Measurements from ENCODE around the gene CCDC83.

Gene CCDC83

GRCh38 chr11:85823816-85824215 lies 31.4 kb upstream of the CCDC83 start:
- no peak for ATAC-seq
- no peak for TF ChIP-seq ZNF8 (CRISPR knock-in tag; IDR thresholded peaks at IDR 0.05)
- TF ChIP-seq ARNTL (CRISPR knock-in tag; IDR thresholded peaks at IDR 0.05; ENCODE audit: borderline replicate concordance, low read depth) = no peak
- TF ChIP-seq PATZ1 (CRISPR knock-in tag; IDR thresholded peaks at IDR 0.05; ENCODE audit: borderline replicate concordance) = no peak
- TF ChIP-seq POU6F1 (CRISPR knock-in tag; IDR thresholded peaks at IDR 0.05; ENCODE audit: borderline replicate concordance, low read depth) = no peak
- no peak for TF ChIP-seq TCF4 (CRISPR knock-in tag; IDR thresholded peaks at IDR 0.05; ENCODE audit: borderline replicate concordance)
- no peak for TF ChIP-seq ISL1 (CRISPR knock-in tag; IDR thresholded peaks at IDR 0.05)
- TF ChIP-seq RARB (CRISPR knock-in tag; IDR thresholded peaks at IDR 0.05) = no peak
- no peak for TF ChIP-seq ZFP3 (CRISPR knock-in tag; IDR thresholded peaks at IDR 0.05)
- no peak for TF ChIP-seq TOX (CRISPR knock-in tag; IDR thresholded peaks at IDR 0.05; ENCODE audit: borderline replicate concordance)
- TF ChIP-seq TSHZ2 (CRISPR knock-in tag; IDR thresholded peaks at IDR 0.05) = no peak
- TF ChIP-seq ZFP30 (CRISPR knock-in tag; IDR thresholded peaks at IDR 0.05) = no peak
- no peak for TF ChIP-seq ZC3H10 (CRISPR knock-in tag; IDR thresholded peaks at IDR 0.05)
- TF ChIP-seq SNAI2 (CRISPR knock-in tag; IDR thresholded peaks at IDR 0.05) = no peak

- no peak for TF ChIP-seq ZNF8 (CRISPR knock-in tag; IDR thresholded peaks at IDR 0.05)
- TF ChIP-seq CREB5 (CRISPR knock-in tag; IDR thresholded peaks at IDR 0.05; ENCODE audit: low read depth) = no peak
- no peak for TF ChIP-seq GLIS3 (CRISPR knock-in tag; IDR thresholded peaks at IDR 0.05)
- TF ChIP-seq ZNF70 (CRISPR knock-in tag; IDR thresholded peaks at IDR 0.05) = no peak
- no peak for TF ChIP-seq RARB (CRISPR knock-in tag; IDR thresholded peaks at IDR 0.05)
- no peak for TF ChIP-seq TOX (CRISPR knock-in tag; IDR thresholded peaks at IDR 0.05; ENCODE audit: borderline replicate concordance)
- TF ChIP-seq TCF4 (CRISPR knock-in tag; IDR thresholded peaks at IDR 0.05; ENCODE audit: borderline replicate concordance) = no peak
- no peak for TF ChIP-seq ZNF565 (CRISPR knock-in tag; conservative IDR thresholded peaks at IDR 0.05; ENCODE audit: low read depth)
- peak; percentile 30 for ATAC-seq
These were observed 29.6 kb upstream of the CCDC83 start for GRCh38 chr11:85825616-85826015.

- TF ChIP-seq TOX (CRISPR knock-in tag; IDR thresholded peaks at IDR 0.05; ENCODE audit: borderline replicate concordance) = no peak
- ATAC-seq = peak; percentile 69
These were observed 28.9 kb upstream of the CCDC83 start for GRCh38 chr11:85826116-85826855.

GRCh38 chr11:85827748-85828639 lies 27.2 kb upstream of the CCDC83 start:
- TF ChIP-seq TOX (CRISPR knock-in tag; IDR thresholded peaks at IDR 0.05; ENCODE audit: borderline replicate concordance) (peak; percentile 87), ESRRG (CRISPR knock-in tag; IDR thresholded peaks at IDR 0.05) (no peak), ZC3H10 (CRISPR knock-in tag; IDR thresholded peaks at IDR 0.05) (peak; percentile 69; the same call in 1 of the 2 replicates), PPARA (CRISPR knock-in tag; IDR thresholded peaks at IDR 0.05; ENCODE audit: borderline replicate concordance) (no peak), CREB5 (CRISPR knock-in tag; IDR thresholded peaks at IDR 0.05; ENCODE audit: low read depth) (0 out of 2 replicates have a peak, but pooled peaks have one; percentile 51), ZNF70 (CRISPR knock-in tag; IDR thresholded peaks at IDR 0.05) (no peak), ISL1 (CRISPR knock-in tag; IDR thresholded peaks at IDR 0.05) (peak; percentile 90), OSR1 (CRISPR knock-in tag; IDR thresholded peaks at IDR 0.05) (no peak)
- ATAC-seq = peak; percentile 79

Data from SK-N-SH treated with all-trans-retinoic acid at 6 μM for 48 hours (cell line).